Hepatic stellate cell (primary cell): Measurements from ENCODE around the gene PRDM16.

ENCODE experiments used
- DNase-seq: peaks from one replicate; pipeline ENCODE4 v3.0.0; 2011; ENCODE audit warnings: low spot score

The PRDM16 gene

GRCh38 chr1:3068564-3069431 lies at the start of gene PRDM16:
Gene PRDM16 (plus strand): TSS chr1:3069203. CDS start chr1:3069260, 57 bp downstream.
- DNase-seq, result peak; percentile 94

GRCh38 chr1:3019516-3020051 lies 49.4 kb upstream of the PRDM16 start:
- no peak for DNase-seq

- no peak for DNase-seq
Measured at GRCh38 chr1:3020263-3020909, 48.6 kb upstream of the PRDM16 start.

- no peak for DNase-seq
Measured at GRCh38 chr1:3021233-3021671, 47.8 kb upstream of the PRDM16 start, which contains the start of gene ACTRT2. Gene ACTRT2 (plus strand): TSS chr1:3021467. CDS start chr1:3021687, 220 bp downstream.

GRCh38 chr1:3021801-3022401 lies 47.1 kb upstream of the PRDM16 start:
- no peak for DNase-seq

GRCh38 chr1:3022511-3022973 lies 46.5 kb upstream of the PRDM16 start:
- no peak for DNase-seq

DNA sequence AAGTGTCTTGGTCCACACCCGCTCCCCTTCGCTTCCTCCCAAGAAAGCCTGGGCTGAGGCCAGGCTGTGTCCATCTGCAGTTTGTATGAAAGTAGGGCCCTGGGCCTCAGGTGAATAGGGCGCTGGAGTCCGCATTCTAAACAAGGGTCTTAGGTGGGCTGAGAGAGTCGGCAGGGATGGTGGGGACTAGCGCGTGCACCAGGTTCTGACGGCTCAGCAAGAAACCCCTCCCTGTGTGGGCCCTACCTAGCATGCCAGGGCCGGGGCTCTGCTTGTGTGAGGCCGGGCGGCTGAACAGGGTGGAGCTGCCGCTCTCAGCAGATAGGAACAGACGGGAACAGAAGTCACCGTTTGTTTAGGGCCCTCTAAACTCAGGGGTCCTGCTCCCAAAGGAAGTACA lies 46.0 kb upstream of the PRDM16 start:
- DNase-seq, result no peak

DNA sequence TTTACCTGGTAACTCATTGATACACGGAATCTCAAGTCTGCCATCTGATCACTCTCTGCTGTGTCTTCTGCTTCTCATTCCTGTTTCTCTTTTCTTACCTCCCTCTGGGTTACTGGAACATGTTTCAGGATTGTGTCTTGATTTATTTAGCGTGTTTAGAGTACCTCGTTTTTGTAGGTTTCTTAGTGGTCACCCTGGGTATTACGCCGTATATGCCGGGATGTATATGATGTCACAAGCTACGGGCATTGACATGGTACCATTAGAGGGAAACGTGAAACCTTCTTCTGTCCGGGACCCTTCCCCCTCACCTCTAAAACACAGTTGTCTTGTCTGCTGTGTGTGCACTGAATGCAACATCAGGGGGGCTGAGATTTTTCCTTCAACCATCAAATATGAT lies 45.0 kb upstream of the PRDM16 start:
- no peak for DNase-seq

DNA sequence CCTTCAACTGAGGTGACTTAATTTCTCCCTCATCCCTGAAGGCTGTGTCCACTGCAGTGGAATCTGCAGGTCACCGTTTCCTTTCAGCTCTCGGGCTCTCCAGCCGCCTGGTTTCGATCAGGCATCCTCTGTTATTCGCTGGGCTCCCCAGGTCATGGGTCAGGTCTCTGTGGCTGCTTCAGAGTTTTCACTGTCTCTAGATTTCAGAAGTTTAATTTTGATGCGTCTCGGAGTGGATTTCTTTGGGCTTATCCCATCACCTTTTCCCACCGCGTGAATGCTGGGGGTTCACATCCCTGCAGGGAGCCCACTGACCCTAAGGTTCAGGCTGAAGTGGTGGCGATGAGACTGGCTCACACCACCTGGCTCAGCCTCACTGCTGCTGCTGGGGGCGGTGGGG lies 44.4 kb upstream of the PRDM16 start:
- DNase-seq, result no peak

GRCh38 chr1:3026124-3026523 lies 42.9 kb upstream of the PRDM16 start:
- no peak for DNase-seq

- DNase-seq, result no peak
Measured at GRCh38 chr1:3026581-3027391, 42.2 kb upstream of the PRDM16 start.

- no peak for DNase-seq
Measured at GRCh38 chr1:3027611-3028371, 41.2 kb upstream of the PRDM16 start.

GRCh38 chr1:3028531-3029282 lies 40.3 kb upstream of the PRDM16 start:
- DNase-seq, result no peak

DNA sequence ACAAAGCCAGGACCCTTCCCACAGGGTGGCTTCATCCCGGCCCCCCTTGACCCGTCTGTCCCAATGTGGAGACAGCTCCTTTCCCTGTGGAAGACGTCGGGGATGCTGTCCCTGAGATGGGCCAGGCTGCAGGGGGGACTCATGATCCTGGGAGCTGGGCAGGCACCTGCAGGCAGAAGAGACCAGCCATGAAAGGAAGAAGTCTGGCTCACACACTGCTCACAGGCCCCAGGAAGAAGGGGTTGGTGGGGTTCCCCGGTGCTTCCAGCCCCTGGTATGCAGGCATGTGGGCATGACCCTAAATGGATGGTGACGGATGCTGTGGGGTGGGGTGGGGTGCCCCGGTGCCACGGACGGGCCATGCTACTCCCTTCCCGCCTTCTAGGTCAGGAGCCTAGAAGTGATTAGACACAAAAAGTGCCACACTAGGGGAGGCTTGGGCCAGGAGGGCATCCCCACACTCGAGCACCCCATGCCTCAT lies 39.5 kb upstream of the PRDM16 start:
- DNase-seq, result no peak

DNA sequence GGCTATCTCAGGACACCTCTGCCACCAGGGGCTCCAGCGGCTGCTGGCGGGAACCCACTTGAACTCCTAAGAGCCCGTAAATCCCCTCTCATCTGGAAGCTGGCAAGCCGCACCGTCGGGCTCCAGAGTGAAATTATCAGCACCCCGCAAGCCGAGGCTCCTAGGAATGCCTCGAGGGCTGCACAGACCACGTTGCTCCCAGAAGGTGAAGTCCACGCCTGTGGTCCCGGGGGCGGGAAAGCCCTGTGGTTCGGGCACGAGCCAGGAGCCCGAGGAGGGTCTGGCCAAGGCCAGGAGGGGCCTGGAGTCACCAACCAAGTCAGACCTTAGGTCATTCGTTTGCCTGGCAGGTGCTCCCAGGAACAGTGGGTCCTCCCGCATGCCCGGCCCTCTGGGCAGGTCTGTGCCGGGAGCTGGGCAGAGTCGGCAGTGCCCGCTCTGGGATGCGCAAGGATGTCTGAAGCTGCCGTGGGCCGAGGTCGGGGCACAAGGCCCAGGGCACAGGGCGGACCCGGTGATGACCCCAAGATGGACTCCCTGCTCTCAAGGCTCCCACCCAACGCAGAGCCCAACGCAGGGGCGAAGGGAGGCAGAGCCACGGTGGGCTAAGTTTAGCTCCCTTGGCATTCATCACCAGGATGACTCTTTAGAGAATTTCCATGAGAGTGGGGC lies 38.9 kb upstream of the PRDM16 start:
- no peak for DNase-seq

DNA sequence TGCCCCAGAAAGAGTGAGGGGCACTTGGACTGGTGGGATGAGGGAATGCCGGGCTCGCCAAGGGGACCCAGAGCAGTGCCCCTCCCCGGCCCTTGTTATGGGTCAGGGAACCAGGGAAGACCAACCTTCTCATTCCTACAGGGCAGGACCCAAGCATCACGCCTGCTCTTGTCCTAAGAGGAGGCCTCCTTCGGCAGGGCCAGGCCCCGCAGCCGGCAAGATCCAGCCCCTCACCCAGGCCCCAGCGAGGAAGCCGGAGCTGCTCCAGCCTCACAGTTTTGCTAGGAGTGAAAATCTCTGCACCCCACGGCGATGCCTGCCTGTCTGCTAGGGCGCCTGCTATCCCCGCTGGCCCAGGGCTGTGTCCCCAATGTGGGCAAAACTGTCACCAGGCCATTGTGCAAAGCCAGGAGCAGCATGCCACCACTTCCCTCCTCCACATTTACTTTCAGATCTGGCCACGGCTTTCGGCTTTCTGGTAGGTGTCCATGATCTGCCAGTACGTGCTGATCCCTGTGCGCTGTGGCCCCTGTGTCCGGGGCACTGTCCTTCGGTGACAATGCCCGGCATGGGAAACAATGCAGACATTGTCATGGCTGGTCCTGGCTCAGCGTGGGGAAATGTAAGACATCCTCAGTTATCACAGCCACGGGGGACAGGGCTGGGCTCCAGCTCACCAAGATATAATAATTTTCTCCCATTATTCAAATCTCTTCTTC lies 38.2 kb upstream of the PRDM16 start:
- DNase-seq, result no peak

DNA sequence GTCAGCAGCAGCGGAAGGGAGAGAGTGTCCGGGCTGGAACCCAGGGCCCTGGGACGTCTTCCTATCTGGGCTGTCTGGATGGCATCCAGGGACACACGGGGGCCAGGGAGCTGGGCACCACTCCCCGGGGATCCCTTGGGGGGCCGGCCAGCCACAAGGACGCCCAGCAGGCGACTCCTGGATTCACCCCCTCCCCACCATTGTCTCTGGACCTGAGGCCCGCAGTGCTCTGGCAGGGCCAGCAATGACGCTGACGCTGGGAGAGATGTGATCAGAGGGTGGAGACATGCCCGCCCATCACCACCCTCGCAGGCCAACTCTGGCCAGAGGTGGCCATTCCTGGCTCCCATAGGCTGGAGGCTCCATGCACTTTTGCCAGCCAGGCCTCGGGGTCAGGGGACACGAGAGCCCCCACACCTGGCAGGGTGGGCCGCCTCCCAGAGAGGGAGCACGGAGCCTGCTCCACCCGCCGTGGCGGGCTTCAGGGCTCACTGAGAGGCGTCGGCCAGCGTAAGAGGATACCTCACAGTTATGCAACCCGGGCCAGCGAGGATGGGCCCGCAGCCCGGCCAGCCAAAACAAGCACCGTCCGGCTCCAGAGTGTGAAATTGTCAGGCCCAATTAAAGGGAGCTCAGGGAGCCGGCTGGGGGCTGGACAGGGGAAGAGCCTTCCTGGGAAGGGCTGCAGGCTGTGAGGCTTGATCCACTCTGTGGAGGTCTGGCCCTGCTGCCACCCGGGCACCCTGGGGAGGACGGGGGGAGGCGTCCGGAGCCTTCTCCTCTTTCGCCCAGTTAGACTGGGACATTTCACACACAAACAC lies 37.4 kb upstream of the PRDM16 start:
- no peak for DNase-seq
